ENCODE data around the gene SFTPA2.
"Not testable (repeated sequence)": the region's sequence is repeated elsewhere in the genome, so short reads cannot be mapped to it uniquely, and the experiment has no call there.

SFTPA2 gene

DNA sequence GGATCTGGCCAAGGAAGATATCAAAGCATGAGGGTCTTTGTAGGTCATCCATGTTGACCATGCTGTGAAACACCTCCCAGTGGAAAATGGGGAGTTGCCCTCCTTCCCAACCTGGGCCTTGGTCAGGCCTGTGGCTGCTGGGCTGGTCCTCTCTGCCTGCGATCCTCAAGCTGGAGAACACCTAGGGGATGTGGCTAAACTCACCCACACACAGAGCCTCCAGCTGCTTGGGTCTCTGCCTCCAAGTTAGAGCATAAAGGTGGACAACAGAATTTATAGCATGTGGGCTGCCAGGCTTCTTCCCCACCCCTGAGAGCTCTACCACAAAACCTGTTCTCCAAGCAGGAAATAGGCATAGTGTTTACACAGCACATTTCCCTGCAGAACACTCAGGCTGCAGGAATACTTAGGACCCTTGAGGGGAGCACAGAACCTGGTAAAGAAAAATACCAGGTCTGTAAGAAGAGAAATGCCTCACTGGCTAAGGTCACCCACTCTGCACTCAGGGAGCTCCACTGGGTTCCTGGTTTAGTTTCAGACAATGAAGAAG, at the start of gene SFTPA2:
SFTPA2 (minus strand) TSS at position 248 of the 550 bp plus-strand sequence. CDS start 924 bp downstream, outside the sequence.
- no peak for DNase-seq

DNA sequence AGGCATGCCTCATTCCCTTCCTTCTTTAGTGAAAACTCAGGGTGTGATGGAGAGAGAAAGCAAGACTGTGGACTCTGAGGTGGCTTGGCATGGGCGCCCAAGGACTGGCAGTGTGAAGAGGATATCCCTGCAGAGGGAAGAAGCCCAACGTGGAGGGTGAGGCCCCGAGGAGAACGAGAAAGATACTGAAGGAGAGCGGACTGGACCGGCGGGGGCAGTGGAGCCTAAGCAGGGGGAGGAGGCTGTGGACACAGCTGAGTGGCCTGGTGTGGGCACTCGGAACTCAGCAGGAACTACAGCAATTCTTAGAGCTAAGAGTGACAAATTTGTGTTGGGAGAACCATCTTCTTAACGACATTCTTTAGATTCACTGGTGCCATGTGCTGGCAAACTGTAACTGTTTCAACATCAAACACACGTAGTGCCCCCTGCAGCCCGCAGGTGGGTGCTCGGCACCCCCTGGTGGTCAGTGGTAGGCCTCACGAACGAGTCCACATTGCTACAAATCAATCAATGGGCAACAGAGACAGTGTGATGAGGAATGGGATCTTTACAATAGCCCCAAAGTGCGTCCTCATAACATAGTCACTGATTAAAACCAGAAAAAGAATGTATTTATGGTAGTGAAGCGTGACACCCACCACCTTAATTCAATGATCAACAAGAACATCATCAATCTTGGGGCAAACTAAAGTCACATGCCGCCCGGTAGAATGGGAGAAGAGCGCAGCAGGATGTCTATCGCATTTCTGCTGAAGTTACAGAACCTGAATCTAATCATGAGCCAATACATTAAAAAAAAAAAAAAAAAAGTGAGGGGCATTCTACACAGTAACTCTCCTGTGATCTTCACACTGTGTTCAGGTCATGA, 48.5 kb upstream of the SFTPA2 start:
- DNase-seq: no peak

DNA sequence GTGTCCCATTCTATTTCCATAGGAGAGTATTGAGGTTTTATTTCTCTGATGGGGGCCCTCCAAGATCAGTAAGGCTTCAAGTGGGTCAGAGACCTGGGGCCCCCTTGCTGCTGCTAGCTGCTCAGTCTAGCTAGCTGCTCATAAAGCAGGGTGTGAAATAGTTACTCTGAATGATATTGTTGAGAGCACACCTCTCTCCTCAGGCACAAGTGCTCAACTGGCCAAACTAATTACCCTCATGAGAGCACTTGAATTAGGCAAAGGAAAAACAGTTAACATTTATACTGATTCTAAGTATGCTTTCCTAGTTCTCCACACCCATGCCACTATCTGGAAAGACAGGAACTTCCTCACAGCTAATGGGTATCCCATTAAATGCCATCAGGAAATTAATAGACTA, 45.1 kb upstream of the SFTPA2 start:
- no peak for DNase-seq

DNA sequence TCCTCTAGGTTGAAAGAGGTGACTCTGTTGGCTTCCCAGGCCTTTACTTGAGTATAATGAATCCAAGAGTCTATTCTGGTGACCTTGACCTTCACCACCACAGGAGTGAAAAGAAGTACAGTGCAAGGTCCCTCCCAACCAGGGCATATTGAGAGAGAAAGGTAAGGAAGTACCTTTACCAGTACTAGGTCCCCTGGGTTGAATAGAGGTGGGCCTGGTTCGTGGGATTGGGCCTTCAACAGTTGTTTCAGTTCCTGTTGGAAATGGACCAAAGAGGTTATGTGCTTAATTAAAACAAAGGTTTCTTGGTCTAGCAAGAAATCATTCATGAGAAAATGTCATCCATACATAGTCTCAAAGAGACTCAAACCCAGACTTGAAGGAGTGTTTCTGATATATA, 44.1 kb upstream of the SFTPA2 start:
- no peak for DNase-seq

DNA sequence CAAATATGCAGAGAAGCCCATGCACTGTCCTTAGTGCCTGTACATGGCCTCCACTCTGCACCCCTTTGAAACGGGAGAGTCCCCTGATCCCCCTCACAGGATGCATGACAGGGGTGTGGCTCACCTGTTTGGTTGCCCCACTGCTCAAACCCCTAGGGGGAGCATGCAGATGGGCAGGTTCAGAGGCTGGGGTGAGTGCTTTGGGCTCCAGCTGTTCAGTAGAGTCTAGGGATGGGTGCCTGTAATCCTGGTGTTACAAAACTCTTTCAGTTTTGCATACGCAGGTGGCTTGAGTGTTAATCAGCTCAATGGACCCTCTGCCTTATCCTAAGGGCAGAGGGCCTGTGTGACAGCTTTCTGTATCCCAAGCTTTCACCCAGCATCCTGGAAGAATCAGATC, 42.7 kb upstream of the SFTPA2 start:
- DNase-seq: no peak

DNA sequence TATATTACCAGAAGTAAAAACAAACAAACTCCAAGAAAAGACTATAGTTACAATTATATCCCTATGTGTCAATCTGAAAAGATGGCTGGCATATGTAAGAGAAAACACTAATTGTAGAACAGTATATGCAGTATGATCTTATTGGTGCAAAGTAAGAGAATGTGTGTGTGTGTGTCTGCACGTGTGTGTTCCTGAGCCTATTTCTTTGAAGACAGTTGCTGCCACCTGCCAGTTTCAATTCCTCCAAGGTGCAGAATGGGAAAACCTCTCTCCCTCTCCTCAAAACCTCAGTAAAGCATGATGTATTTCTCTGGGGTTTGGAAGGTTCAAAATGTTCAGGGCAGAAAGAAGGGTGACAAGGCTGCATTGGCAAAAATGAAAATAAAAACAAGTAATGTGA, 41.7 kb upstream of the SFTPA2 start:
- no peak for DNase-seq

DNA sequence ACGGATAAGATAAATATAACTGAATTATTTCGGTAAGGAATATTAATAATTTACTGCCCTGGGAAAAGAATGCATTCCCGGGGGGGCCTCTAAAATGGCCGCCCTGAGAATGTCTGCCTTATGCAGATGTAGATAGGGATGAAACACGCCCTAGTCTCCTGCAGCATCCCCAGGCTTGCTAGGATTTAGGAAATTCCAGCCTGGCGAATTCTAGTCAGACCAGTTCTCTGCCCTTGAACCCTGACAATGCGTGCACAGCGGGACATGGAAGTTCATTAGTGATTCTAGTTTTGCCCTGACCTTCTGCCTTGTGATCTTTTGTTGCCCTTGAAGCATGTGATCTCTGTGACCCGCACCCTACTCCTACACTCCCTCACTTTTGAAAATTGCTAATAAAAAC, 39.4 kb upstream of the SFTPA2 start:
- DNase-seq: not testable (repeated sequence)

DNA sequence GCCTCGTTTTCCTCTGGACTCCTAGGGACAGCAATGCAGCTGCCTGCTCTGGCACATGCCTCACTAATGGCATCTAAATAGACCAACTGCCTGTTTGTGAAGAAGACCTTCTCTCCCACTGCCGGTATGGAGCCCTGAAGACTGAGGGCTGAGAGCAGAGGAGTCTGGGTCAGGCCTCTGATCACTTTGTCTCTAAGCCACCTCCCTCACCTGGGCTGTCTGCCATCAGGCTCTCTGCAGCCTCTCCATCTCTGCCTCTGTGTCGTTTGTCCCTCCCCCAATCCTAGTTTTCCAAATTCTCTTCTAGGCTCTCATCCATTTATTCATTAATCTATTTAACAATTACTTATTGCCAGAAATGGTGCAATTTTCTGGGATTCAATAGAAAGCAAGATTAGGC, 35.3 kb upstream of the SFTPA2 start:
- no peak for DNase-seq

DNA sequence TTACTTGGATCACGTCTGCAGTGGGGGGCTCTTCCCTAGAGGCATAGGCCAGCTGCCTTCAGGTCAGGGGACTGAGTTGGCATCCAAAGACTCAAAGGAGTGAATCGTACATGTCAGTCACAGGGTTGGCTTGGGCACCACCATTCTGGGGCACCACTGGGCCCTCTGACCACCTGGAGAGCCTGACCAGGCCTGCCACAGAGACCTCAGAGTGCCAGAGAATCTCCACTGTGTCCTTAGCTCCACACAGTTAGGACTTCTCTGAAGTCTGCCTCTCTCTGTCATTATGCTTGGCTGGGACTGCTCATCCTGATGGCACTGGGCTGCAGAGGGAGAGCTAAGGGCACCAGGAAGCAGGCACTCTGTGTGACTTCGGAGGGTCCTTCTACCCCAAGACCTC, 34.4 kb upstream of the SFTPA2 start:
- not testable (repeated sequence) for DNase-seq

DNA sequence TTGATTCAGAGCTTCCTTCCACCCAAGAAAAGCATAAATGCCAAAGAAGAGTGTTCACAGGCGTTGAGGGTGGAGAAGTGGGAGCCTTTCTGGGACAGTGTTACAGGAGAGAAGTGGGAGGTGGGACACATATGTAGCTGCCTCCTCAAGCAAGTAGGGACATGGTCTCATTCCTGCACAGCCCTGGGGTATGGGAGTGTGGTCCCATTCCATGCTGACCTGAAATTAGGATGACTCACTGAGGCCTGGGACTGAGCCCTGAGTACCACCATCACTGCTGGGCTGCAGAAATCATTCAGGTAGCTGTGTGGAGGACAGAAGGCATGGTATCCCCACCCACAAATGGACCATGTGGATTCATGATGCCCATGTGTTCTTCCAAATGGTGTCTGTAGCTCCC, 33.2 kb upstream of the SFTPA2 start:
- DNase-seq: no peak

DNA sequence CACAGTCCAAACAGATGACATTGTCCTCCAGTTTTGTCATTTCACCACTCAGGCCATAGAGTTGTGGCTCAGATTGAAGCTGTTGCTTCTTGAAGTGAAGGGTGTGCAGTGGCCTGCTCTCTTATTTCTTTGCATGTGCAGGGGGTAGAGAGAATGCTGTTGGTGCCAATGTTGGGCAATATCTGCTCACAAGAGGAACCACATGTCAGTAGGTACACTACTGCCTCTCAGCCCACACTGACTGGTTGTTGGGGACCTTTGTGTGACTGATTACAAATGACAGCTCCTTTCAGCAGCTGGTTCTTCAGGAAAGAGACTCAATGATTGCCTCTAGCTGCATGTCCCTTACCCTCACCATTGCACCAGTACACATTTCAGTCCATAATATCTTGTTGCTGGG, 28.6 kb upstream of the SFTPA2 start:
- DNase-seq: no peak

DNA sequence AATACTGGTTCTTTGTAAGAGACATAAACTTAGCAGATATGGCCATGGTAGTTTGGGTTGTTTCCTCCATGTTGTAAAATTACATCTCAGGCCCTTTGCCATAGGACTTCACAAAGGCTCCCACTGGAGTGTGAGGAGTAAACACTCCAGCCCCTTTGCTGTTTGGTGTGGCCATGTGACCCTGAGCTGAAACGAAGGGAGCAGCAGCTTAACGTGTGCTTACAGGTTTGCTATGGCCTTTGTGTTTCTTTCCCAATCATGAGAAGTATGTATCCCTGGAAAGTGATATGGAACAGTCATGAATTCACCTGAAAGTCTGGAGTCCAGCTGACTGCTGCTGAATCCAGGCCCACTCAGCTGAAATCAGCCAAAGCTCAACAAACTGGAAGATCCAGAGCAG, 26.7 kb upstream of the SFTPA2 start:
- DNase-seq: no peak

DNA sequence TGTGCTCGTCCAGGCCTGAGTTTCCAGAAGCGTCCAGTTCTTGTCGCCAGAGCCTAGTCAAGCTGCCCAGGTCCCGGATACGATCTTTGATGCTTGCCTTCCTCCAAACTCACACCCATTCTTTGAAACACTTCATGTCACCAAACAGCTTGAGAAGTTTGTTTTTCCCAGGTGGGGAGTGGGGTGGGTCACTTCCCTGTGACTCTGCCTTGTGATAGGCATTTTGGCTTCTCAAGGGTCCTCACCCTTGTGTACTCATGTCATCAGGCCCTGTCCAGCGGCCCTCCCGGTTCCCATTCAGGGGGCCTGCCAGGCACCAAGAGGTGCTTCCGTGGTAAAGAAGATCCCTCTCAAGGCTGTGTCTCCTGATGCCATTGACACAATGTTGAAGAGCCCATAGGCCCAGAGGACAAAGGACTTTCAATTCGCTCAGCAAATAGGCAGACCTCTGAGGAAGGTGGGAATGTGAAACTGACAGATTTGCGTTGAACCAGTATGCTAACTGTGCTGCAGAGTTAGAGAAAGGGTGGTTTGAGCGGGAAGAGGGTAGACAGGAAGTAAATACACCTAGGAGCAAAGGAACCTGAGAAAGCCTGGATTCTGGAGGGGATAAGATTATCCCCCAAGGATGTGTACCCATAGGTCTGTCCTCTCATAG, 25.8 kb upstream of the SFTPA2 start:
- DNase-seq: no peak

DNA sequence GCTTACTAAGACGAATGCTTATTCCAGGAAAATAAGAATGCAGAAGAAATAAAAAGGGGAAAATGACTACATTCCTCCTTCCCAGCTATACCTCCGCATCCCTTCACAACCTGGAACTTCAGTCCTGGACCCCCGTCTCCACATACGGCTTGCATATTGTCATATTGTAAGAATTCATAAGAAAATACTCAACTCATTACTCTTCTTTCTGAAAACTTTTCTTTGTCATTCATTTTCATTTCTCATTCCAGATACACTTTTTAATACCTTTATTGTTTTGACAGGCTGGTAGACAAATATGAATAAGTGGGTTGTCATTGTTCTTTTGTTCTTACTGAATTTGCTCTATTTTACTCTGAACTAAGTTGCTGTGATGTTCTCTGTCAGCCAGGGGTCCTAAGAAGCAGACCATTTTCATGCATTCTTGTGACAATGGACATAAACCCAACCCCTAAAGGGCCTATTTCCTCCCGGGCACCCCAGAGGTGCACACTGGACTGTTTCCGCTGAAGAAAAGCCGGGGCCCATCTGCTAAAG, 23.3 kb upstream of the SFTPA2 start:
- DNase-seq: no peak

DNA sequence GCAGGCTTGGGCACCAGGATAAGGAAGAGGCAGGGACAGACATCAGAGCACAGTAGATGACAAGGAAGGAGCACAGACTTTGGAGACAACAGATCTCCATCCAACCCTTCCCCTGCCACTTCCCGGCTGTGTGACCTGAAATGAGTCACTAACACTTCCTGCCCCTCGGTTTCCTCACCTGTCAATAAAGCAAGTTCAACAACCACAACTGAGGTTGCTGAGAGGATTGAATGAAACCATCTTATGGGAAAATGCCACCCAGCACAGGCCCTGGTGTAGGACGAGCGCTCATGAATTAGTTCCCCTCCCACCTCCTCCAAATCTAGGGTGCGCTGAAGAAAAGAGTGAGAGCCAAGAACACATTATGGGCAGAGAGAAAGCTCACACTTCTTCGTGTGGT, 22.7 kb upstream of the SFTPA2 start:
- not testable (repeated sequence) for DNase-seq

DNA sequence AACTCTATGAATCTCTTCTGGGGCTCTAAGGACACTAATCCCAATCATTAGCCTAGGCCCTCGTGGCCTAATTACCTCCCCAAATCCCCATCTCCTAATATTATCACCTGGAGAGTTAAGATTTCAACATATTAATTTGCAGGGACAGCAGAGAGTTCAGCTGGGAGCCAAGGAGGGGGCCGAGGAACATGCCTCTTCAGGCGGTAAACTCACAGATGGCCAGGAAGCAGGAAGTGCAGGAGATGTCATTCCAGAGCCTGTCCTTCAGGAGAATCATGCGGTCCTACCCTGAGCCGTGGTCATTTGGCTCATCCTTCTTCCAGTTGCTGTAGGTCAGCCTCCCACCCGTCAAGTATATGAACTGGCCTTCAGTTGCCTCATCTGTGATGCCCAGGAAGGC, 21.9 kb upstream of the SFTPA2 start:
- no peak for DNase-seq

DNA sequence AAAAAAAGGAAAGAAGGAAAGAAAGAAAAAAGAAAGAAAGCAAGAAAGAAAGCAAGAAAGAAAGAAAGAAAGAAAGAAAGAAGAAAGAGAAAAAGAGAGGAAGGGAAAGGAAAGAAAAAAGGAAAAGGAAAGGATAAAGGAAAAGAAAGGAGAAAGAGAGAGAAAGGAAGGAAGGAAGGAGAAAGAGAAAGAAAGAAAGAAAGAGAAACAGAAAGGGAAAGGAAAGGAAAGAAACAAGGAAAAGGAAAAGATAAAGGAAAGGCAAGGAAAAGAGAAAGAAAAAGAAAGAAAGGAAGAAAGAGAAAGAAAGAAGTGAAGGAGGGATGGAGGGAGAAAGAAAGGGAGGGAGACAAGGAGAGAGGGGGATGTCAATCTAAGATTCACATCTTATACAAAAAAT, 20.8 kb upstream of the SFTPA2 start:
- DNase-seq: no peak

DNA sequence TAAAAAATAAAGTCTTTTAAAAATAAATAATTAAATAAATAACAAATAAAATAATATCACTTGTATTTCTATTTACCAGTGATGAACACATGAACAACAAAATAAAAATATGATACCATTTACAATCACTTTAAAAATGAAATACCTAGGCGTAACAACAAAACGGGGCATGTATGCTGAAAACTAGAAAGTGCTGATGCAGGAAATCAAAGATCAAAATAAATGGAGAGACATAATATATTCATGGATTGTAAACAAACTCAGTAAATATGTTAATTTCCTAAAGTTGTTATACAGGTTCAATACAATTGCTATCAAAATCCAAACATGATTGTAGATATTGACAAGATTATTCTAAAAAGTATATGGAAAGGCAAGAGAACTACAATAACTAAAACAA, 19.2 kb upstream of the SFTPA2 start:
- no peak for DNase-seq

DNA sequence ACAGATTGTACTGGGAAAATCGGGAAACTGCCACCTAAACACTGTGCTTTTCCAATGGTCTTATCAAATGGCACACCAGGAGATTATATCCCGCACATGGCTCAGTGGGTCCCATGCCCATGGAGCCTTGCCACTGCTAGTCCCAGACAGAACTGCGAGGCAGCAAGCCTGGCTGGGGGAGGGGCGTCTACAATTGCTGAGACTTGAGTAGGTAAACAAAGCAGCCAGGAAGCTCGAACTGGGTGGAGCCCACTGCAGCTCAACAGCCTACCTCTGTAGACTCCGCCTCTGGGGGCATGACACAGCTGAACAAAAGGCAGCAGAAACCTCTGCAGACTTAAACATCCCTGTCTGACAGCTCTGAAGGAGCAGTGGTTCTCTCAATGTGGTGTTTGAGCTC, 10.4 kb upstream of the SFTPA2 start:
- DNase-seq: not testable (repeated sequence)

DNA sequence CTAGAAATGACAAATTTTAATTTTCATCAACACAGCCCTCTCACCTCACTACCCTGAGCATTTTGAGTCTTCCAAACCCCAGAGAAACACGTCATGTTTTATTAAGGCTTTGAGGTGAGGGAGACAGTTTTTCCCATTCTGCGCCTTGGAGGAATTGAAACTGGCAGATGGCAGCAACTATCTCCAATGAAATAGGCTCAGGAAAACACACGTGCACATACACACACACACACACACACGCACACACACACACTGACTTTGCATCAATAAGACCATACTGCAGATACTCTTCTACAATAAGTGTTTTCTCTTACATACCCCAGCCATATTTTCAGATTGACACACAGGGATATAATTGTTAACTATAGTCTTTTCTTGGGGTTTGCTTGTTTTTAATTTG, 3.2 kb upstream of the SFTPA2 start:
- DNase-seq: no peak

DNA sequence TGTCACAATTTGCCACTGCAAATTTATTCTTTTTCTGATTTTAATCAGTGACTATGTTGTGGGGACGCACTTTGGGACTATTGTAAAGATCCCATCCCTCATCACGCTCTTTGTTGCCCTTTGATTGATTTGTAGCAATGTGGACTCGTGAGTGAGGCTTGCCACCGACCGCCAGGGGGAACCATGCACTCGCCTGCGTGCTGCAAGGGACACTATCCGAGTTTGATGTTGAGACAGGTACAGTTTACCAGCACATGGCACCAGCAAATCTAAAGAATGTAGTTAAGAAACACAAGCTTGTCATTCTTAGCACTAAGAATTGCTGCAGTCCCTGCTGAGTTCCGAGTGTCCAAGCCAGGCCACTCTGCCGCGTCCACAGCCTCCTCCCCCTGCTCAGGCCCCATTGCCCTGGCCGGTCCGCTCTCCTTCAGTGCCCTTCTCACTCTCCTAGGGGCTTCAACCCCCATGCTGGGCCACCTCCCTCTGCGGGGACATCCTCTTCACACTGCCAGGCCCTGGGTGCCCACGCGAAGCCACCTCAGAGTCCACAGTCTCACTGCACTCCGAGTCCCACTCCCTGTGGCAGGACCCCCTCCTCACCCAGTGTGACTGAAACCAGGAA, 2.0 kb upstream of the SFTPA2 start:
- DNase-seq: peak; percentile 63

DNA sequence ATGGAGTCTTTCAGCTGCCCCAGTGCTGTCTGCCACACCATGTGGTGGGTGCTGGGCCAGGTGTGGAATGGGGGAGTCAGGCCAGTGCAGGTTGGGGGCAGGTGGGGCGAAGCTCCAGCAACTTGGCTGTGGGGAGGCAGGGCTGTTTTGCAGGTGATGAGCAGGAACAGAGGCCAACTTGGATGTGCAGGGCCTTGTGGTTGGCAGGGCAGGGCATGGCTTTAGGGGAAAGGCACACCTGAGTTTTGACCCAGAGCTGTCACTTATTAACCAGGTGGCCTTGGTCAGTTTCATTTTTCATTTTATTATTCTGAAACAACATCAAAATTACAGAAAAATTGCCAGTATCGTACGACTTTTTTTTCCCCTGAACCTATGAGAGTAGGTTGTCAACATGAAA, 1.1 kb upstream of the SFTPA2 start:
- no peak for DNase-seq

DNA sequence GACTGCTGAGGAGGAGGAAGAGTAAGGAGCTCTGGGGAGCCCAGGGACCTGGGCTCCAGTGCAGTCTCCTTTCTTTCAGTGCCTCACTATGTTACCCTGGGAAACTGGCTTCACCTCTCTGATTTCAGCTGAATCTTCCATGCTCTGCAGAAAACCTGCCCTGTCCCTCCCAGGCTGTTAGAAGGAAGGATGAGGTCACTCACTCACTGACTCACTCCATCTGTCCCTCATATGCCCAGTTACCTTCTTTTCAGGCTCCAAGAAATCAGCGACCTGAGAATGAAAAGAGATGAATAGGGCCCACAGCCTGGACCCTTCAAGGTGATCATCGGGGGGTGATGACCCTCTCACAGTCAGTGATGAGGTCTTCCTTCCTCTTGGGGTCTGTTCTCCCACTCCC, 481 bp downstream of the SFTPA2 start:
- DNase-seq: no peak

DNA sequence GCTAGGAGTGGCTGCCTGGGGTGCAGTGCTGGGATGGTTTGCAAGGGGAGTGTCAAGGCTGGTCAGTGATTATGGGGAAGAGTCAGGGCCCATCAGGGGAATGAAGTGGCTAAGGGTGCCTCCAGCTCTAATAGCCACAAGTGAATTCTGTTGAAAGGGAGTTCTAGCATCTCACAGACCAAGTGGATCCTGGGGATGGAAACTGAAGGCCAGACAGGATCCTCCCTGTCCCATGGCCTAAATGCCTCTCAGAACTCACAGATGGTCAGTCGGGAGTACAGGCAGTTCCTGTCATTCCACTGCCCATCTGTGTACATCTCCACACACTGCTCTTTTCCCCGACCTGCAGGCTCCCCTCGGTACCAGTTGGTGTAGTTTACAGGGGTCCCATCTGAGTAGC, 3.2 kb downstream of the SFTPA2 start:
- DNase-seq: not testable (repeated sequence)
